OCI-LY1 (cell line): ENCODE measurements around the gene F2RL1.

ENCODE experiments used
- CTCF ChIP-seq: fragments of 200-600 bp; sonication (generic), shearing (Covaris generic); IDR thresholded peaks from 2 replicates; pipeline ENCODE4 v1.5.1; 2017; ENCODE audit warnings: mild to moderate bottlenecking, antibody characterized with exemption, low read length, moderate library complexity, mixed read lengths
- EZH2 ChIP-seq: fragments of 200-600 bp; sonication (generic), shearing (Covaris generic); IDR thresholded peaks from 2 replicates; pipeline ENCODE4 v1.8.0; 2017; ENCODE audit warnings: borderline replicate concordance, mixed run types, mild to moderate bottlenecking, antibody characterized with exemption, low read length, moderate library complexity, mixed read lengths

GRCh38 chr5:76794871-76795270 is 24.0 kb upstream of the F2RL1 start:
- TF ChIP-seq CTCF (no peak), EZH2 (no peak)
